ENCODE results near the gene MRC2.

The MRC2 gene

DNA sequence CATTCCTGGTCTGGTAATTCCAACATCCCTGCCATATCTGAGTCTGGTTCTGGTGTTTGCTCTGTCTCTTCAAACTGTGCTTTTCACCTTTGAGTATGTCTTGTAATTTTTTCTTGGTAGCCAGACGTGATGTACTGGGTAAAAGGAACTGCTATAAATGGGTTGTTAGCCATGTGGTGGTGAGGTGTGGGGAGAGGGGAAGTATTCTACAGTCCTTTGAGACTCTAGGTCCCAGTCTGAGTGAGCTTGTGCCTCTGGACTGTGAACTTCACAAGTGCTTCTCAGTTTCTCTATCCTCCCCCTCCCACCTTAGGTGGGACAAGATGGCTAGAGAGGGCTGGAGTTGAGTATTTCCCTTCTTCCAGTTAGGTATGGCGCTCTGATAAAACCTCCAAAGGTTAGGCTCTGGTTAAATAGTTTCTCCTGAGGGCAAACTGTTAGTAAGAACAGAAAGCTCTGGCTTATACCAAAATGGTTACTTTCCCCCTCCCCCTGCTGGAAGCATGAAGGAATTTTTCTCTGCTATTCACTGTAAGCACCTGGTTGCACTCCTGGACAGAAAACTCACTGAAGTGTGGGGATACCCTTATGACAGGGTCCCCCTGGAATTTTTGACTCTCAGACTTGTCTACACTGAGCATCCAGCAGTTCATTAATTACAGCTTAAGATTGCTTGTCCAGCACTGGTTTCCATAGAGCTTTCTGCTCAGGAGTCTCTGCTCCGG lies 92.8 kb downstream of the MRC2 start:
- no peak for DNase-seq (ENCODE audit: low spot score)

DNA sequence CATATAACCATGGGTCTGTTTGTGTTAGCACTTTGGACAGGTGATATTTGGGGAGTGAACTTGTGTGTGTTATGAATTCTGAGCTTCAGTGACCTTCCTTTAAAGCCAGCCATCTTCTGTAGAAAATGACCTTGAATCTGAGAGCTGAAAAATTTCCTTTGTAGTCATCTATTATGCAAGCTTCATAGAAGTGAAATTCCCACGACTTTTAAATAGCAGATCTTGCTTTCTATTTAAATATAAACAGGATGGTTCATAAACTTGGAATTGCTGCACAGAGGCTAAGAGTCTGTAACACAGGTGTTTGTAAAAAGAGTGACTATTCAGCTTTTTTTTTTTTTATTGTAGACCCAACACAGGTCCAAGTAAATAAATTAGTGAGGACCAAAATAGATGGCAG lies 95.2 kb downstream of the MRC2 start:
- no peak for DNase-seq (ENCODE audit: low spot score)

DNA sequence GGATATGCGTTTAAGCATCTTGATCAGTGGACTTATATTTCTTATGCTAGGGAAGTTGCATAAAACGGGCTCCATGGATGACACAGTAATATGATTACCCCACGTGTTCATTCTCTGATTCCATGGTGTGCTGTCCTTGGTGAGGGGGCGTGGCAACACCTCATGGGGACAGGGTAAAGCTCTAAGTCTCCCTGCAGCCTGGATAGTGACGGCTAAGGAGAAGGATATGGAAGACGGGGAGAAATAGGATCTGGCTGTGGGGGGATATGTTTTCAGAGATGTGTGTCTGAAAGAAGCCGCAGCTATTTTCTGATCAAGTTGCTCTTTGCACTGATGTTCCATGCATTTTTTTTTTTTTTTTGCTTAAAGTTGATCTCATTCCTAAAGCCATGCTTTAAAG lies 96.4 kb downstream of the MRC2 start:
- DNase-seq (ENCODE audit: low spot score) = no peak

- no peak for DNase-seq (ENCODE audit: low spot score)
Measured at GRCh38 chr17:62724398-62725146, 97.1 kb downstream of the MRC2 start.

DNA sequence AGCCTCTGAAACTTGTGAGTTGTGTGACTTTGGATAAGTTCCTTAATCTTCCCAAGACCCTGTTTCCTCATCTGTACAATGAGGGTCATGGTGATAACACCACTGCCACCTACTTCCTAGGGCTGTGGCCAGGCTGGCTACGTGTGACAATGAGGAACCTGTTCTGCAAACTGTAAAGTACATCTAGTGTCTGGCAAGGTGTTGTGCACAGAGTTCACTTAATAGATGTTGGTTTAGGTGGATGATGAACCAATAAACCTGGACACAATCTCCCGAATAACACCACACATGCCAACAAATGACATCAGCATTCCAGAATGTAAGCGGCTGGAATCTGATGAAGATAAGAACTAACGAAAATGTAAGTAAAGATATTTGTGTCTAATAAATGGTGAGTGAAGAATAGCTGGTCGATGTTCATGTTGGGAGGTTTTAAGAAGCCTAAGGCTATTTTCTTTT lies 98.3 kb downstream of the MRC2 start:
- DNase-seq (ENCODE audit: low spot score) = no peak

DNA sequence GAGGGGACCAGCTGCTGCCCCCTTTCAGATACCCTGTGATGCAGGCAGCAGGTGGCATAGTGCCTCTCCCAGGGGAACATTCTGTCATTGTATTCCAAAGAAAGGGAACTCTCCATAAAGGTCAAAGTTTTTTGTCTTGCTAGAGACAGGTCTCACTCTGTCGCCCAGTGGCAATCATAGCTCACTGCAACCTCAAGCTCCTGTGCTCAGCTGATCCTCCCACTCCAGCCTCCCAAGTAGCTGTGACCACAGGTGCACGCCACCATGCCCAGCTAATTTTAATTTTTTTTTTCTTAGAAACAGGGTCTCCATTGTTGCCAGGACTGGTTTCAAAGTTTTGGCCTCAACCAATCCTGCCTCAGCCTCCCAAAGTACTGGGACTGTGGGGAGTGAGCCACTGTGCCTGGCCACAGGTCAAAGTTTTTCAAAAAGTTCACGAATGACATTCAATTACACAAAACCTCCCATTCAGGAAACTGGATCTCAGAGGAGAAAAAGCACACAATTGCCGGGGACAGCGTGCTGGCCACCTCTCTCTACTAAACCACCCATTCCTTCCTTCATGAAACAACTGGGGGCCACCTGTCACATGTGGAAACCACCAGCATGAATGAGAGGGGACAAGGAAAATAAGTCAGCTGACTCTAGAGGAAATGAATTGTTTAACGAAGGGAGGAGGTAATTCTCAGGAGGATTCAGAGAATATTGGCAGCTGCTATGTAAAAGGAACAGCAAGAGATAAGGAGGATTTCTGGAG lies 100.6 kb downstream of the MRC2 start:
- no peak for DNase-seq (ENCODE audit: low spot score)

DNA sequence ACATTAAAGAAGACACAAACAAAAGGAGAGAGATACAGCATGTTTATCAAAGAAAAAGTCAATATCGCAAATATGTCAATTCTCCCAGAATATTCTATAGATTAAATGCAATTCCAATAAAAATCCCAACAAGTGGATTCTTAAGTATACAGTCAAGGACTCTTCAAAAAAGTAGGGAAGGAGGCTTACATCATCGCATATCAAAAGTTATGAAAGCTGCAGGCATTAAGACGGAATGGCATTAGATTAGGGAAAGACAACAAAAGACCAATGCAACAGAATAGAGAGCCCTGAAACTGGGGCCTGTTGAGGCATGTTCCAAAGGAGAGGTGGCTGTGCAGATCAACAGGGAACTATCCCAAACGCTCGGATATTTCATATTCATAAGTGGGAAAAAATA lies 104.7 kb downstream of the MRC2 start:
- no peak for DNase-seq (ENCODE audit: low spot score)

GRCh38 chr17:62735044-62735651 lies 107.7 kb downstream of the MRC2 start:
- DNase-seq (ENCODE audit: low spot score) = no peak

DNA sequence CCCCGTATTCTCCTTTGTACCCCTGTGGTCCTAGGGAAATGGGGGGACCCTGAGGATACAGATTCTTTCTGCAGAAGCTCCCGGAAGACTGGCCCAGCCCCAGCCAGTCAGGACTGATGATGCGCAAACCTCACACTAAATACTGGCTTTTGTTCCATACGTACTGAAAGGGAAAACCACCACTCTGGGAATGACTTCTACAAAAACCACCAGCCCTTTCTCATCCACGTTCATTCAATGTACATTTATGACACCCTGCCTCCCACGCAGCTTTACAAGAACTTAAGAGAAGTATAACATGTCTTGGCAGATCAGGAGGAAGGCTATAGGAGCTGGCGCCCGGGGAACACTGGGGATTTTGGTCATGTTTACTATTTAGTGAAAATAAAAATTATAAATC lies 110.0 kb downstream of the MRC2 start:
- no peak for DNase-seq (ENCODE audit: low spot score)

- DNase-seq (ENCODE audit: low spot score) = no peak
Measured at GRCh38 chr17:62738281-62738680, 110.8 kb downstream of the MRC2 start.

DNA sequence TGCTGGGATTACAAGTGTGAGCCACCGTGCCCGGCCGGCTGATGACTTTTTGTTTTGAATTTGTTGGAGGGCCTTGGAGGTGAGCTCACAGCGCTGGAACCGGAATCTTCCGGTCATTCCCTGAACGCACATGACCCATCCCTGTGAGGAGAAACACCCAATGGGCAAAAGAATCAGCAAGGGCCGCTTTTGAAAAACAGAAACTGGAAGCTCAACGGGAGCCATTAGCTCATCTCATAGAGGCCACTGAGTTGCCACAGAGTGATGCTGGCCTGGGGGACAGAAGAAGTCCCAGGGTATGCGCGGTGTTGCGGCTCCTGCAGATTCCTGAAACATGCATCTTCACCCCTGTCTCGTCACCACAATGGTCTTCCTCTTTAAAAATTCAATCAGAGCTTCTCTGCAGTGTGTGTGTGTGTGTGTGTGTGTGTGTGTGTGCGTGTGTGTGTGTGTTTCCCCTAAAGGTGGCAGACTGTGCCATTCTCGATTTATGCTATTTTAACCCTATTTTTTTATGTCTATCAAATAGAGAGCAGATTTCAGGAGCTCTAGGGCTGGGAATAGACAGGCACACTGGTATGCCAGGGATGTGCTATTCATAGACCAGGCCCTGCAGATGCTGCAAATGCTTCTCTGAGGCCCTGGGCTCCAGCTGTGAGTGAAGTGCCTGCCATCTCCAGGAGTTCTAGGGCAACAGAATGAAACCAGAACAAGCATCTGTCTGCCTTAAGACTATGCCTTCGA lies 112.3 kb downstream of the MRC2 start:
- no peak for DNase-seq (ENCODE audit: low spot score)

DNA sequence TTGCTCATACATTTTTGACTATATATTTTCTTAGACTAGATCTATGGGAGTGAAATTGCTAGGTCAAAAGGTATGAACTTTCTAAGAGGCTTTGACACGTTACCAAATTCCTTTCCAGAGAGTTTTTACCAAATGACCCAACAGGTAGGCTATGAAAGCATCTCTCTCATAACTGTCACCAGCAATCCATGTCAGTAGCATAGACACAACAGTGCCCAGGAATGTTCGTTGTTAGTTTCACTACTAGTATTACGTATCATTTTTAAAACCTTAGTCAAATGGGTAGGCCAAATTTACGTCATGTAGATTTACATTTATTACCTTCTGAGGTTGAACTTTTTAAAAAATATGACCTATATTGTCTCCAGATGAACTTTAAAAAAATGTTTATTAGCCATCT lies 113.8 kb downstream of the MRC2 start:
- no peak for DNase-seq (ENCODE audit: low spot score)

Measured in HuH-7 (cell line).